SU-DHL-6 (cell line): Measurements from ENCODE around the gene AUH.

Experiments used
- H2AFZ ChIP-seq: fragments of 200-600 bp; sonication (generic); 2 replicates; pipeline ENCODE4 v1.6.1; 2014; ENCODE audit warnings: low read depth, mild to moderate bottlenecking, moderate library complexity, mixed read lengths, antibody characterized with exemption, low read length; ENCODE audit not compliant: severe bottlenecking
- H3F3A ChIP-seq: fragments of 200-600 bp; shearing (Covaris generic); 2 replicates; pipeline ENCODE4 v1.6.0; 2016; ENCODE audit warnings: antibody characterized with exemption, mild to moderate bottlenecking; ENCODE audit not compliant: insufficient read depth
- H3K27ac ChIP-seq: fragments of 200-600 bp; sonication (generic); 2 replicates; pipeline ENCODE4 v1.5.1; 2016; ENCODE audit warnings: low read depth, mild to moderate bottlenecking, low read length, moderate library complexity, mixed read lengths
- H3K27me3 ChIP-seq: fragments of 200-600 bp; sonication (generic), shearing (Covaris generic); 2 replicates; pipeline ENCODE4 v1.6.0; 2014; ENCODE audit warnings: mild to moderate bottlenecking, low read length
- H3K36me3 ChIP-seq: fragments of 200-600 bp; sonication (generic); 2 replicates; pipeline ENCODE4 v1.6.1; 2014; ENCODE audit warnings: mild to moderate bottlenecking, low read length, mixed read lengths
- H3K4me2 ChIP-seq: fragments of 300-600, 200-600 bp; shearing (Covaris generic), sonication (generic); 2 replicates; pipeline ENCODE4 v1.6.0; 2014; ENCODE audit warnings: low read length, low read depth, mild to moderate bottlenecking; ENCODE audit not compliant: poor library complexity, severe bottlenecking
- H3K4me3 ChIP-seq: fragments of 200-600 bp; sonication (generic); 2 replicates; pipeline ENCODE4 v1.5.1; 2014; ENCODE audit warnings: antibody characterized with exemption, low read length, mild to moderate bottlenecking, mixed read lengths; ENCODE audit not compliant: insufficient read depth, poor library complexity, severe bottlenecking
- H3K79me2 ChIP-seq: fragments of 200-600 bp; sonication (generic); 2 replicates; pipeline ENCODE4 v1.6.1; 2014; ENCODE audit warnings: mild to moderate bottlenecking, low read length, moderate library complexity; ENCODE audit not compliant: insufficient read depth
- H3K9ac ChIP-seq: fragments of 200-600 bp; sonication (generic); 2 replicates; pipeline ENCODE4 v1.7.0; 2014; ENCODE audit warnings: mild to moderate bottlenecking, low read length
- H3K9me2 ChIP-seq: fragments of 200-600 bp; sonication (generic); replicated peaks from 2 replicates; pipeline ENCODE4 v1.6.1; 2014; ENCODE audit warnings: low read length; ENCODE audit not compliant: insufficient read depth
- H3K9me3 ChIP-seq: fragments of 200-600 bp; sonication (generic); 2 replicates; pipeline ENCODE4 v1.6.1; 2014; ENCODE audit warnings: low read length, mixed read lengths; ENCODE audit not compliant: insufficient read depth
- H4K20me1 ChIP-seq: fragments of 200-600 bp; sonication (generic); 2 replicates; pipeline ENCODE4 v1.6.1; 2014; ENCODE audit warnings: low read depth, mild to moderate bottlenecking, antibody characterized with exemption, low read length, moderate library complexity, mixed read lengths
- CTCF ChIP-seq: fragments of 200-600 bp; sonication (generic); IDR thresholded peaks from one replicate; pipeline ENCODE4 v1.5.1; 2017; ENCODE audit warnings: antibody characterized with exemption, mild to moderate bottlenecking, low read length, moderate library complexity; ENCODE audit not compliant: insufficient read depth, poor library complexity, severe bottlenecking
- EZH2phosphoT487 ChIP-seq: fragments of 200-600 bp; sonication (generic), shearing (Covaris generic); conservative IDR thresholded peaks from 2 replicates; pipeline ENCODE4 v1.6.1; 2018; ENCODE audit warnings: mild to moderate bottlenecking, antibody characterized with exemption, low read length, moderate library complexity, mixed read lengths

Gene AUH

DNA sequence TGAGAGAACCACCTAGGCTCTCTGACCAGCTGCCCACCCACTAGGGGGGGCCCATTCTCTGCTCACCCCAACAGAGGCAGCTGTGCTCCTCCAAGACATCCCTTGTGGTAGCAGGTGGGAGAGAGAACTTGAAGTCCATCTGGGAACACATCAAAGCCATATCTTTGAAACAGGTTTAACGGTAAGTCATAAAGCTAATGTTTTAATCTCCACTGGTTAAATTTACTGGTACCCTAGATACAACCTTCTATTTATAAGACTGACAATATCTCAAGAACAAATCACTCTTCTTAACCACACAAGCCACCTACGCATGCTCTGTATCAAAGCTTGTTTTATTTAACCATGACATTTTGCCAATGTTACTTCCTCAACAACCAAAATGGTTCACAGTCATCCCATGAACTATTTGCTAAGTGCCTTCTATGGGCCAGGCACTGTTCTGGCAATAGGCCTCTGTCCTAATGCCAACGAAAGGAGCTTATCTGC is 20.4 kb downstream of the AUH start:
- TF ChIP-seq CTCF (no peak), EZH2phosphoT487 (no peak)

GRCh38 chr9:91340395-91340967 is 21.2 kb downstream of the AUH start:
- H3K9ac ChIP-seq, result no peak overlapping the region
- no peak overlapping the region for H3K4me3 ChIP-seq
- no peaks in the 10 kb centered on the region for H3K27me3 ChIP-seq
- H3F3A ChIP-seq, result no peaks in the 10 kb centered on the region
- no peak overlapping the region for H3K4me2 ChIP-seq
- H3K9me3 ChIP-seq, result no peaks in the 10 kb centered on the region
- TF ChIP-seq CTCF, result no peak
- TF ChIP-seq EZH2phosphoT487, result no peak
- H3K79me2 ChIP-seq, result no peaks in the 10 kb centered on the region
- H3K27ac ChIP-seq, result no peak overlapping the region
- H3K9me2 ChIP-seq, result no peaks in the 10 kb centered on the region
- H3K36me3 ChIP-seq, result no peaks in the 10 kb centered on the region
- no peak overlapping the region for H2AFZ ChIP-seq
- no peaks in the 10 kb centered on the region for H4K20me1 ChIP-seq

More for the DNA sequence above, 20.4 kb downstream of the AUH start:
- Histone ChIP-seq H3K4me3 (no peak overlapping the region), H3K79me2 (no peaks in the 10 kb centered on the region), H3K9me2 (no peaks in the 10 kb centered on the region), H3K9ac (no peak overlapping the region), H3F3A (no peaks in the 10 kb centered on the region), H2AFZ (no peak overlapping the region), H3K27me3 (no peaks in the 10 kb centered on the region), H3K36me3 (no peaks in the 10 kb centered on the region), H3K4me2 (no peak overlapping the region), H3K27ac (no peak overlapping the region), H3K9me3 (no peaks in the 10 kb centered on the region), H4K20me1 (no peaks in the 10 kb centered on the region)

GRCh38 chr9:91338681-91339080 is 23.0 kb downstream of the AUH start:
- Histone ChIP-seq H4K20me1 (no peaks in the 10 kb centered on the region), H3K4me3 (no peak overlapping the region), H3K27me3 (no peaks in the 10 kb centered on the region), H3F3A (no peaks in the 10 kb centered on the region), H3K9me2 (no peaks in the 10 kb centered on the region), H3K79me2 (no peaks in the 10 kb centered on the region), H2AFZ (no peak overlapping the region), H3K4me2 (no peak overlapping the region), H3K9ac (no peak overlapping the region), H3K36me3 (no peaks in the 10 kb centered on the region), H3K27ac (no peak overlapping the region), H3K9me3 (no peaks in the 10 kb centered on the region)
- TF ChIP-seq EZH2phosphoT487, result no peak
- no peak for TF ChIP-seq CTCF
